NCI-H748 treated with DMSO at 0.1 percent for 48 hours (cell line): ENCODE results near the gene SPACA4.

Experiments used
- DNase-seq: peaks from one replicate; lab custom pipeline; 2025; lab: John Stamatoyannopoulos, UW

Gene SPACA4

DNA sequence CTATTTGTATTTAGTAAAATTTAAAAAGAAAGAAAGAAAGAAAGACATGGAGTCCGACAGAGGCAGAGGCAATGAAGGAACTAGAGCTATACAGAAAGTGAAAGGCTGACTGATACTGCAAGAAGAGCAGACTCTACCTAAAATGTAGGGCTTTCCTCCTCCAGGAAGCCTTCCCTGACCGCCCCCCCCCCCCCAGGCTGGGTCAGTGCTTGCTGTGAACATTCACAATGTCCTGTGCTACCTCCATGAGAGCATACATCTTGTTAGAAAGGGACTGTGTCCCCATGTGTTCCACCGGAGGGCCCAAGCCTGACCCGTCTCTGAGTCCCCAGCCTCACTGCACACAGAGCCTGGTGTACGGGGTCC lies 45.1 kb downstream of the SPACA4 start:
- no peak for DNase-seq

- no peak for DNase-seq
These were observed 47.9 kb downstream of the SPACA4 start for GRCh38 chr19:48654299-48655059.

GRCh38 chr19:48656840-48657474 lies 50.4 kb downstream of the SPACA4 start:
- no peak for DNase-seq
